GM19025 (cell line): ENCODE data around the gene MBNL2.

Experiments used
- ATAC-seq: cut with Tn5 transposase; IDR thresholded peaks from one replicate; pipeline ENCODE4 v1.9.1; 2021; ENCODE audit warnings: mild to moderate bottlenecking, low read depth, moderate library complexity; ENCODE audit not compliant: unreplicated experiment

The MBNL2 gene

GRCh38 chr13:97366172-97366688, 144.1 kb downstream of the MBNL2 start:
- no peak for ATAC-seq

GRCh38 chr13:97367016-97367822, 145.1 kb downstream of the MBNL2 start:
- no peak for ATAC-seq

- peak; percentile 62 for ATAC-seq
These were observed 147.2 kb downstream of the MBNL2 start for GRCh38 chr13:97369261-97369893.

- no peak for ATAC-seq
These were observed 149.5 kb downstream of the MBNL2 start for GRCh38 chr13:97371486-97372109.

GRCh38 chr13:97372936-97373335, 150.8 kb downstream of the MBNL2 start:
- no peak for ATAC-seq

GRCh38 chr13:97373787-97374186, 151.7 kb downstream of the MBNL2 start:
- ATAC-seq, result no peak

GRCh38 chr13:97376981-97377380, 154.8 kb downstream of the MBNL2 start:
- no peak for ATAC-seq

- ATAC-seq, result no peak
These were observed 157.3 kb downstream of the MBNL2 start for GRCh38 chr13:97379386-97379785.

GRCh38 chr13:97380696-97381095, 158.6 kb downstream of the MBNL2 start:
- ATAC-seq, result no peak

- no peak for ATAC-seq
These were observed 159.1 kb downstream of the MBNL2 start for GRCh38 chr13:97381189-97381588.

- ATAC-seq, result no peak
These were observed 160.1 kb downstream of the MBNL2 start for GRCh38 chr13:97382276-97382675.

- no peak for ATAC-seq
These were observed 162.2 kb downstream of the MBNL2 start for GRCh38 chr13:97384371-97384770.

GRCh38 chr13:97385146-97385545, 163.0 kb downstream of the MBNL2 start:
- no peak for ATAC-seq

- no peak for ATAC-seq
These were observed 163.7 kb downstream of the MBNL2 start for GRCh38 chr13:97385854-97386253.

- no peak for ATAC-seq
These were observed 164.8 kb downstream of the MBNL2 start for GRCh38 chr13:97386801-97387484.

- ATAC-seq, result no peak
These were observed 165.3 kb downstream of the MBNL2 start for GRCh38 chr13:97387485-97387839.

- ATAC-seq, result no peak
These were observed 165.8 kb downstream of the MBNL2 start for GRCh38 chr13:97387890-97388289.

- ATAC-seq, result no peak
These were observed 166.2 kb downstream of the MBNL2 start for GRCh38 chr13:97388373-97388772.

- no peak for ATAC-seq
These were observed 168.9 kb downstream of the MBNL2 start for GRCh38 chr13:97390941-97391600.

- ATAC-seq, result no peak
These were observed 169.9 kb downstream of the MBNL2 start for GRCh38 chr13:97392020-97392419.
